HG02852 (cell line): ENCODE measurements around the gene RPN1.
"Not testable (repeated sequence)": the region's sequence is repeated elsewhere in the genome, so short reads cannot be mapped to it uniquely, and the experiment has no call there.

ENCODE experiments used
- ATAC-seq: cut with Tn5 transposase; IDR thresholded peaks from one replicate; pipeline ENCODE4 v1.9.1; 2021; ENCODE audit warnings: mild to moderate bottlenecking, moderate library complexity; ENCODE audit not compliant: unreplicated experiment

The RPN1 gene

DNA sequence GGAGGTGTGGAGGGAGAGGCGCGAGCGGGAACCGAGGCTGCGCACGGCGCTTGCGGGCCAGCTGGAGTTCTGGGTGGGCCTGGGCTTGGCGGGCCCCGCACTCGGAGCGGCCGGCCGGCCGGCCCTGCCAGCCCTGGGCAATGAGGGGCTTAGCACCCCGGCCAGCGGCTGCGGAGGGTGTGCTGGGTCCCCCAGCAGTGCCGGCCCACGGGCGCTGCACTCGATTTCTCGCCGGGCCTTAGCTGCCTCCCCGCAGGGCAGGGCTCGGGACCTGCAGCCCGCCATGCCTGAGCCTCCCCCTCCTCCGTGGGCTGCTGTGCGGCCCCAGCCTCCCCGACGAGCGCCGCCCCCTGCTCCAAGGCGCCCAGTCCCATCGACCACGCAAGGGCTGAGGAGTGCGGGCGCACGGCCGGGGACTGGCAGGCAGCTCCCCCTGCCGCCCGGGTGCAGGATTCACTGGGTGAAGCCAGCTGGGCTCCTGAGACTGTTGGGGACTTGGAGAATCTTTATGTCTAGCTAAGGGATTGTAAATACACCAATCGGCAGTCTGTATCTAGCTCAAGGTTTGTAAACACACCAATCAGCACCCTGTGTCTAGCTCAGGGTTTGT lies 2.9 kb upstream of the RPN1 start:
- ATAC-seq = not testable (repeated sequence)

- no peak for ATAC-seq
Measured at GRCh38 chr3:128648940-128649663, 1.5 kb downstream of the RPN1 start.

DNA sequence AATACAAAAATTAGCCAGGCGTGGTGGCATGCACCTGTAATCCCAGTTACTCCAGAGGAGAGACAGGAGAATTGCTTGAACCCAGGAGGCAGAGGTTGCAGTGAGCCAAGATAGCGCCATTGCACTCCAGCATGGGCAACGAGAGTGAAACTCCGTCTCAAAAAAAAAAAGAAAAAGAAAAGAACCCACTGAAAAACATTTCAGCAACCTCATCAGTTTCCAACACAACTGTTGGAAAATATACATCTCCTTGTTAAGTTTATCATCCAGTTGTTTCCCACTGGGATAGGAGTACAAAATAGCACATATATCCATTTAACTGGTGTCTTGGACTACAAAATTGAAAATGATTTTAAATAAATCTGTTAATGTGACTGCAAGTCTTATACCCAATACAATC lies 2.2 kb downstream of the RPN1 start:
- no peak for ATAC-seq

DNA sequence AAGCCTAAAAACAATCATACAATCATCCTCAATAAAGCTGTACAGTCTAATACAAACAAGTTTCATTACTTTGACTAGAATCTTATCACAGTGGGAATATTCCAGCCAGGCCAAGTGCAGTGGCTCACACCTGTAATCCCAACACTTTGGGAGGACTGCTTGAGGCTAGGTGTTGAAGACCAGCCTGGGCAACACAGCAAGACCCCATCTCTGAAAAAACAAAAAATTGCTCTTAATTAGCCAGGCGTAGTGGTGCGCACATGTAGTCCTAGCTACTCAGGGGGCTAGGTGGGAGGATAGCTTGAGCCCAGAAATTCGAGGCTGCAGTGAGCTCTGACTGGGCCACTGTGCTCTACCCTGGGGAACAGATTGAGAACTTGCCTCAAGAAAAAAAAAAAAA lies 3.3 kb downstream of the RPN1 start:
- no peak for ATAC-seq

GRCh38 chr3:128634075-128634611 lies 16.5 kb downstream of the RPN1 start:
- ATAC-seq = no peak

- no peak for ATAC-seq
Measured at GRCh38 chr3:128632301-128632700, 18.3 kb downstream of the RPN1 start.

- no peak for ATAC-seq
Measured at GRCh38 chr3:128629936-128630335, 20.7 kb downstream of the RPN1 start.

- no peak for ATAC-seq
Measured at GRCh38 chr3:128625409-128625945, 25.1 kb downstream of the RPN1 start.

DNA sequence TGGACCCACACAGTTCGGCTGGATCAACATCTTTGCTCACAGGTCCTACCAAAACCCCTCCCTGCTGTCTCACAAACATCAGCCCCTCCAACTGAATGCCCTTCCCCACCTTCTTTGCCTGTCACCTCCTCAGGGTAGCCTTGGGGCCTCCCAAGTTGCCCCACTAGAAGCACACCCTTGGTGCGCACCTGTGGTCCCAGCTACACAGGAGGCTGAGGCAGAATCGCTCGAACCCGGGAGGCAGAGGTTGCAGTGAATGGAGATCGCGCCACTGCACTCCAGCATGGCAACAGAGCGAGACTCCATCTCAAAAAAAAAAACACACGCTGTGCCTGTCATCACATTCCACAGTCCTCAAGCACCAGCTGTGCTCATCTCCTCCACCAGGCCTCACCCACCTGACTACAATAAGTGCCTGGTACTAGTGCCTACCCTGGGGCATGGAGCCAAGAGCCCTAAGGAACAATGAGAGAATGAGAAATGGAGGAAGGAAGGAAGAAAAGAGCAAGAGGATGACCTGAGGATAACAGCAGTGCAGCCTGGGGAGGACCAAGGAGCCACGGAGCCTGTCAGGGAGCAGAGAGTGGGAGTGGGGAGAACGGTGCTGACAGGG lies 26.0 kb downstream of the RPN1 start:
- ATAC-seq = no peak

GRCh38 chr3:128623762-128624176 lies 26.8 kb downstream of the RPN1 start:
- ATAC-seq = no peak

- no peak for ATAC-seq
Measured at GRCh38 chr3:128621931-128622330, 28.7 kb downstream of the RPN1 start.

GRCh38 chr3:128621234-128621633 lies 29.4 kb downstream of the RPN1 start:
- no peak for ATAC-seq

- ATAC-seq = no peak
Measured at GRCh38 chr3:128620268-128620691, 30.3 kb downstream of the RPN1 start.

DNA sequence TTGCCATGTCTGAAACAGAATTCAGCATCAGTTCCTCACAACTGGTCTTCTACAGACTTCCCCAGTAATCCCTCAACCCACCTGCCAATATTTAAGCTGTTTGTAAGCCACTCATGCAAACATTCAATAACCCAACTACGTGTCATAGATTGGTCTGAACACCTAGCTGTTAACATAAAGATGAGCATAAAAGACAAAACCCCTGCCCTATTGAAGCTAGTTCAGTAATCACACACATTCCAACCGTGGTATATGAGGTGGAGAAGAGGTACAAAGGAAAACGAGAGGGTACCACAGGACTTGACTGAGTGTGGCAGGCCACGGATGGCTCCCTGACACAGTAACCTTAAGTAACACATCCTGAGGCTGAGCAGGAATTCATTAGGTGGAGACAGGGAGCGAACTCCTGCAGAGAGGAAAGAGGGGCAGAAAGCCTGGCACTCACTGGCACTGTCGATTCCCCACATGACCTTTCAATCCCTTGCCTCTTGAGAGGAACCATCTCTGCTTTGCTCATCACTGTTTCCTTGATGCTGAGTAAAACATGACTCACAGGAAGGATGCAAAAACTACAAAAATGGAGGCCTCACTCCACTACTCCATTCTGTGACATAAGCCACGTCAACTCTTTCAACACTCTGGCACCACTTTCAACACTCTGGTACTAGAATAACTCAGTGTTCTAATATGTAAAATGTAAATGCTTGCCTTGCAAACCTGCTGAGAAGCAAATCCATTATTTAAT lies 31.3 kb downstream of the RPN1 start:
- ATAC-seq = no peak

DNA sequence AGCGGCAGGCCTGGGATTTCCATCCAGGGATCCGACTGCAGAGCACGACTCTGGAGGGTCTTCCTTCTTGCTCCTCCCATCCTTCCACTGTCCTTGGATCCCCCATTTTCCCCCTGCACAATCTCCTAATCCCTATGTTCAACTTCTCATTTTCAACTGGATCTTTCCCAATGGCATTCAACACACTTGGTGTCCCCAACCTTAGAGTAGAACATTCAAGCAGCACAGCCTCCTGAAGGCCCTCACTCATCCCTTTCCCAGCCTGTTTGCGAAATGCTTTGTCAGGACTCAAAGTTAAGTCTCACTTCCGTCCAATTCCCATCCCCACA lies 32.3 kb downstream of the RPN1 start:
- no peak for ATAC-seq

DNA sequence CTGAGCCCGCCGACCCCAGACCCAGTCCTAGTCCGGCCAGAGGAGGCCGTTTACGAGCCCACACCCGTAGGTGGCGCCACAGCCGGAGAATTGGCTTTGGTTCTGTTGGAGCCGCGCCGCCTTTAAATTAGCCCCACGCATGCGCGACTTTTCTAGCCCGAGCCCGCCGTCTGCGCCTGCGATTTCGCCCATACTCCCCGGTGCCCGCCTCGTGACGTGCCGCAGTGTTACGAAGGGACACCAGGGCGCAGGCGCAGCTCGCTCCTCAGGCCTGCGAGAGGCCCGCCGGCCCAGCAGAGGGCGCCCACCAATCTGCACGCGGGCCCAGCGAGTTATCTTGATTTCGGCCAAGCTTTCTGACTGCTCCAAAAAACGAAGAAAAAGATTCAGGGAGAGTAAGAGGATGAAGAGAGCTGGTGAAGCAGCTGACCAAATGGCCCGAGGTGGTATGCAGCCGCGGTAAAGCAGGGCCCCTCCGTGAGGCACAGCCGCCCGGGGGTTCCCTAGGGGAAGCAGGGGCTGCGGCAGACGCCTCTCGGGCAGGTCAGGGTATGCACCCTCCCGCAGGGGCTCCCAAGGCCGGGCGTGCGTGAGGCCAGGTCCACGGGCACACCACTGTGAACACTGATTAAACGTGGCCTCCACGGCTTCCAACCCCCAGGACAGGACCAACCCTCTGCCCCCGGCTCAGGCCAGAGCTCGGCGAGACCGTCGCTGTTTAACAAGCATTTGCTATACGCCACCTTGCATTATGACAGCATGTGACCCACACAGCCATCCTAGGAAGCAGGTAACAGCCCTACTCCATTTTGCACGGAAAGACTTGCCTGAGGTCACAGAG lies 32.8 kb downstream of the RPN1 start:
- peak; percentile 87 for ATAC-seq

- ATAC-seq = no peak
Measured at GRCh38 chr3:128617270-128617556, 33.4 kb downstream of the RPN1 start.

DNA sequence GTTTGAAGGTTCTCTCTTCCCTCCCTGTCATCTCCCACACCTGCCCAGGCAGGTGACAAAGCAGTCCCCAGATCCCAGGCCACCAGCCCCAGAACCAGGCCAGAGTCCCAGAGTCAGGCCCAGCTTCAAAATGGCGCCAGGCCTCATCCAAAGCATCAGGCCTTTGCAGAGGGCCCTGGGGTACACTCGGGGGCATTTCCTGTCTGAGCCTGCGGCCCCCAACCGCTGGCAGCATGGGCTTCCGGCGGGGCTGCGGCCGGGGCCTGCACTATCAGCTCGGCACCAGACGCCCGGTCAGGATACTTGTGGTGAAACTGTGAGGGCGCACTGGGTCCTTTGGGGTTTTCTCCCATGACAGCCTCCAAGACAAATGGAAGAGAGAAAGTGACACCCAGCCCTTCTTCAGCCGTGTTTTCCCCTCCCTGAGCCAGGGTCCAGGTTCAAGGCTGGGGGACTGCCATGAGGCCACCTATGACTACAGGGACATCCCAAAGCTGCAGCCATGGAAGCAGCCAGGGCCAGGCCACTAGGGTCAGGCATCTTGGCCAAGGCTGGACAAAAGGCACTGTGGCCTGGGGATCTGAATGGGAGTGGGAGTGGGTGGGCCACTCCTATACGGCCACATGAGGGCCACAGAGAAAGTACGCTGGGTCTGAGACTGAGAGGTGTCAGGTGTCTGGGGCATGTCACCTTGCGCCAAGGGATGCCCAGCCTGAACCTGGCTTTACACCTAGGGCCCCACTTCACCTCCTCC lies 33.9 kb downstream of the RPN1 start:
- ATAC-seq = no peak

- no peak for ATAC-seq
Measured at GRCh38 chr3:128614076-128614475, 36.5 kb downstream of the RPN1 start.
